Measurements from ENCODE around the gene TRAFD1. TPM values are rescaled to one million over a fixed set of nuclear protein-coding genes. Genes with fewer than 3 reads are reported as not detected.

The TRAFD1 gene
- polyA plus RNA-seq, 4 donors = 16.5 to 34.5 (median 17.9) TPM

GRCh38 chr12:112159146-112159541, 33.8 kb downstream of the TRAFD1 start:
- no peak overlapping the region for H3K27ac ChIP-seq (ENCODE audit: low read depth in 1 of 3, low read length in 2 of 3)
- no peak overlapping the region for H3K4me3 ChIP-seq (ENCODE audit: low read depth in 1 of 3, low read length in 3 of 3)
- FAIRE-seq (no peak), DNase-seq (no peak)
- 96 to 97% (median 97%) methylated on average over 6 of the region's 6 CpGs for WGBS, 3 donors
- peaks cover 7 to 56% (median 12%) of the 10 kb centered on the region in 3 donors for H3K36me3 ChIP-seq (ENCODE audit: control insufficient read depth in 3 of 3, insufficient read depth in 2 of 3, low read depth in 1 of 3, low read length in 3 of 3)
- H3K4me1 ChIP-seq (ENCODE audit: control insufficient read depth in 3 of 3, insufficient read depth in 2 of 3, low read depth in 1 of 3, low read length in 2 of 3) = no peaks in the 10 kb centered on the region
- H3K27me3 ChIP-seq (ENCODE audit: control insufficient read depth in 3 of 3, insufficient read depth in 3 of 3, low read length in 3 of 3) = no peaks in the 10 kb centered on the region
- H3K9me3 ChIP-seq (ENCODE audit: control insufficient read depth in 2 of 2, insufficient read depth in 1 of 2, low read depth in 1 of 2, low read length in 1 of 2) = peaks cover 0 to 20% of the 10 kb centered on the region in 2 donors

GRCh38 chr12:112160611-112161010, 35.3 kb downstream of the TRAFD1 start:
- DNase-seq = no peak
- no peak overlapping the region for H3K4me3 ChIP-seq (ENCODE audit: low read depth in 1 of 3, low read length in 3 of 3)
- FAIRE-seq = no peak
- WGBS, 3 donors = 90 to 95% (median 93%) methylated on average over 6 of the region's 6 CpGs
- H3K27me3 ChIP-seq (ENCODE audit: control insufficient read depth in 3 of 3, insufficient read depth in 3 of 3, low read length in 3 of 3) = no peaks in the 10 kb centered on the region
- peaks cover 3 to 61% (median 12%) of the 10 kb centered on the region in 3 donors for H3K36me3 ChIP-seq (ENCODE audit: control insufficient read depth in 3 of 3, insufficient read depth in 2 of 3, low read depth in 1 of 3, low read length in 3 of 3)
- H3K27ac ChIP-seq (ENCODE audit: low read depth in 1 of 3, low read length in 2 of 3) = no peak overlapping the region
- H3K9me3 ChIP-seq (ENCODE audit: control insufficient read depth in 2 of 2, insufficient read depth in 1 of 2, low read depth in 1 of 2, low read length in 1 of 2) = peaks cover 0 to 20% of the 10 kb centered on the region in 2 donors
- no peaks in the 10 kb centered on the region for H3K4me1 ChIP-seq (ENCODE audit: control insufficient read depth in 3 of 3, insufficient read depth in 2 of 3, low read depth in 1 of 3, low read length in 2 of 3)

- 78 to 92% (median 88%) methylated on average over 9 of the region's 9 CpGs for WGBS, 3 donors
- Histone ChIP-seq H3K27me3 (ENCODE audit: control insufficient read depth in 3 of 3, insufficient read depth in 3 of 3, low read length in 3 of 3) (no peaks in the 10 kb centered on the region), H3K9me3 (ENCODE audit: control insufficient read depth in 2 of 2, insufficient read depth in 1 of 2, low read depth in 1 of 2, low read length in 1 of 2) (peaks cover 0 to 20% of the 10 kb centered on the region in 2 donors), H3K4me1 (ENCODE audit: control insufficient read depth in 3 of 3, insufficient read depth in 2 of 3, low read depth in 1 of 3, low read length in 2 of 3) (no peaks in the 10 kb centered on the region), H3K27ac (ENCODE audit: low read depth in 1 of 3, low read length in 2 of 3) (no peak overlapping the region), H3K4me3 (ENCODE audit: low read depth in 1 of 3, low read length in 3 of 3) (no peak overlapping the region), H3K36me3 (ENCODE audit: control insufficient read depth in 3 of 3, insufficient read depth in 2 of 3, low read depth in 1 of 3, low read length in 3 of 3) (peaks cover 3 to 72% (median 12%) of the 10 kb centered on the region in 3 donors)
- FAIRE-seq = no peak
- DNase-seq = no peak
These were observed 36.4 kb downstream of the TRAFD1 start for GRCh38 chr12:112161711-112162110.

- FAIRE-seq (no peak), DNase-seq (no peak)
- Histone ChIP-seq H3K27me3 (ENCODE audit: control insufficient read depth in 3 of 3, insufficient read depth in 3 of 3, low read length in 3 of 3) (no peaks in the 10 kb centered on the region), H3K9me3 (ENCODE audit: control insufficient read depth in 2 of 2, insufficient read depth in 1 of 2, low read depth in 1 of 2, low read length in 1 of 2) (peaks cover 0 to 20% of the 10 kb centered on the region in 2 donors), H3K4me3 (ENCODE audit: low read depth in 1 of 3, low read length in 3 of 3) (no peak overlapping the region), H3K4me1 (ENCODE audit: control insufficient read depth in 3 of 3, insufficient read depth in 2 of 3, low read depth in 1 of 3, low read length in 2 of 3) (no peaks in the 10 kb centered on the region), H3K36me3 (ENCODE audit: control insufficient read depth in 3 of 3, insufficient read depth in 2 of 3, low read depth in 1 of 3, low read length in 3 of 3) (peaks cover 3 to 78% (median 12%) of the 10 kb centered on the region in 3 donors), H3K27ac (ENCODE audit: low read depth in 1 of 3, low read length in 2 of 3) (no peak overlapping the region)
- WGBS, 3 donors = 93 to 96% (median 95%) methylated on average over 12 of the region's 12 CpGs
These were observed 37.0 kb downstream of the TRAFD1 start for GRCh38 chr12:112162241-112162790.

GRCh38 chr12:112163056-112163455, 37.7 kb downstream of the TRAFD1 start:
- H3K27me3 ChIP-seq (ENCODE audit: control insufficient read depth in 3 of 3, insufficient read depth in 3 of 3, low read length in 3 of 3) = no peaks in the 10 kb centered on the region
- H3K9me3 ChIP-seq (ENCODE audit: control insufficient read depth in 2 of 2, insufficient read depth in 1 of 2, low read depth in 1 of 2, low read length in 1 of 2) = peaks cover 0 to 18% of the 10 kb centered on the region in 2 donors
- H3K27ac ChIP-seq (ENCODE audit: low read depth in 1 of 3, low read length in 2 of 3) = no peak overlapping the region
- no peaks in the 10 kb centered on the region for H3K4me1 ChIP-seq (ENCODE audit: control insufficient read depth in 3 of 3, insufficient read depth in 2 of 3, low read depth in 1 of 3, low read length in 2 of 3)
- FAIRE-seq (no peak), DNase-seq (no peak)
- WGBS, 3 donors = 93 to 96% (median 96%) methylated on average over 8 of the region's 8 CpGs
- no peak overlapping the region for H3K4me3 ChIP-seq (ENCODE audit: low read depth in 1 of 3, low read length in 3 of 3)
- peaks cover 3 to 85% (median 12%) of the 10 kb centered on the region in 3 donors for H3K36me3 ChIP-seq (ENCODE audit: control insufficient read depth in 3 of 3, insufficient read depth in 2 of 3, low read depth in 1 of 3, low read length in 3 of 3)

GRCh38 chr12:112163471-112163991, 38.2 kb downstream of the TRAFD1 start:
- no peaks in the 10 kb centered on the region for H3K4me1 ChIP-seq (ENCODE audit: control insufficient read depth in 3 of 3, insufficient read depth in 2 of 3, low read depth in 1 of 3, low read length in 2 of 3)
- H3K36me3 ChIP-seq (ENCODE audit: control insufficient read depth in 3 of 3, insufficient read depth in 2 of 3, low read depth in 1 of 3, low read length in 3 of 3) = peaks cover 3 to 87% (median 12%) of the 10 kb centered on the region in 3 donors
- H3K9me3 ChIP-seq (ENCODE audit: control insufficient read depth in 2 of 2, insufficient read depth in 1 of 2, low read depth in 1 of 2, low read length in 1 of 2) = peaks cover 0 to 14% of the 10 kb centered on the region in 2 donors
- no peaks in the 10 kb centered on the region for H3K27me3 ChIP-seq (ENCODE audit: control insufficient read depth in 3 of 3, insufficient read depth in 3 of 3, low read length in 3 of 3)
- H3K27ac ChIP-seq (ENCODE audit: low read depth in 1 of 3, low read length in 2 of 3) = no peak overlapping the region
- WGBS, 3 donors = 94 to 96% (median 95%) methylated on average over 21 to 22 of the region's 22 CpGs
- no peak overlapping the region for H3K4me3 ChIP-seq (ENCODE audit: low read depth in 1 of 3, low read length in 3 of 3)
- FAIRE-seq (no peak), DNase-seq (no peak)

- Histone ChIP-seq H3K36me3 (ENCODE audit: control insufficient read depth in 3 of 3, insufficient read depth in 2 of 3, low read depth in 1 of 3, low read length in 3 of 3) (peaks cover 3 to 87% (median 13%) of the 10 kb centered on the region in 3 donors), H3K4me1 (ENCODE audit: control insufficient read depth in 3 of 3, insufficient read depth in 2 of 3, low read depth in 1 of 3, low read length in 2 of 3) (no peaks in the 10 kb centered on the region), H3K9me3 (ENCODE audit: control insufficient read depth in 2 of 2, insufficient read depth in 1 of 2, low read depth in 1 of 2, low read length in 1 of 2) (peaks cover 0 to 8% of the 10 kb centered on the region in 2 donors), H3K27me3 (ENCODE audit: control insufficient read depth in 3 of 3, insufficient read depth in 3 of 3, low read length in 3 of 3) (no peaks in the 10 kb centered on the region), H3K27ac (ENCODE audit: low read depth in 1 of 3, low read length in 2 of 3) (no peak overlapping the region), H3K4me3 (ENCODE audit: low read depth in 1 of 3, low read length in 3 of 3) (no peak overlapping the region)
- FAIRE-seq = no peak
- 91 to 94% (median 92%) methylated on average over 25 to 26 of the region's 26 CpGs for WGBS, 3 donors
- no peak for DNase-seq
These were observed 38.8 kb downstream of the TRAFD1 start for GRCh38 chr12:112164011-112164660.

GRCh38 chr12:112165624-112166023, 40.3 kb downstream of the TRAFD1 start:
- no peaks in the 10 kb centered on the region for H3K9me3 ChIP-seq (ENCODE audit: control insufficient read depth in 2 of 2, insufficient read depth in 1 of 2, low read depth in 1 of 2, low read length in 1 of 2)
- no peaks in the 10 kb centered on the region for H3K4me1 ChIP-seq (ENCODE audit: control insufficient read depth in 3 of 3, insufficient read depth in 2 of 3, low read depth in 1 of 3, low read length in 2 of 3)
- H3K27me3 ChIP-seq (ENCODE audit: control insufficient read depth in 3 of 3, insufficient read depth in 3 of 3, low read length in 3 of 3) = no peaks in the 10 kb centered on the region
- WGBS, 3 donors = 96 to 99% (median 97%) methylated on average over 13 of the region's 13 CpGs
- H3K36me3 ChIP-seq (ENCODE audit: control insufficient read depth in 3 of 3, insufficient read depth in 2 of 3, low read depth in 1 of 3, low read length in 3 of 3) = peaks cover 3 to 88% (median 10%) of the 10 kb centered on the region in 3 donors
- FAIRE-seq = no peak
- H3K4me3 ChIP-seq (ENCODE audit: low read depth in 1 of 3, low read length in 3 of 3) = no peak overlapping the region
- H3K27ac ChIP-seq (ENCODE audit: low read depth in 1 of 3, low read length in 2 of 3) = no peak overlapping the region
- no peak for DNase-seq

Measured in small intestine (tissue), 7 donors.